ENCODE results near the gene MON1A.

Gene MON1A

GRCh38 chr3:49882166-49882565, 47.4 kb downstream of the MON1A start:
- no peak for DNase-seq

GRCh38 chr3:49880581-49881315, 48.9 kb downstream of the MON1A start:
- DNase-seq: no peak

GRCh38 chr3:49879721-49880120, 49.9 kb downstream of the MON1A start:
- no peak for DNase-seq

GRCh38 chr3:49878686-49879085, 50.9 kb downstream of the MON1A start:
- DNase-seq: no peak

- DNase-seq: no peak
These were observed 51.9 kb downstream of the MON1A start for GRCh38 chr3:49877716-49878115.

- no peak for DNase-seq
These were observed 53.0 kb downstream of the MON1A start for GRCh38 chr3:49876567-49876966.

GRCh38 chr3:49873623-49874022, 56.0 kb downstream of the MON1A start:
- DNase-seq: no peak

GRCh38 chr3:49872801-49873281, 56.8 kb downstream of the MON1A start:
- peak; percentile 35 for DNase-seq

- no peak for DNase-seq
These were observed 58.0 kb downstream of the MON1A start for GRCh38 chr3:49871531-49872153.

- peak; percentile 45 for DNase-seq
These were observed 60.0 kb downstream of the MON1A start, which contains the start of gene CAMKV for GRCh38 chr3:49869525-49870126. TSS of gene CAMKV (minus strand) at chr3:49869906. CDS start at chr3:49862388, 7,518 bp downstream.

GRCh38 chr3:49868862-49869466, 60.6 kb downstream of the MON1A start:
- peak; percentile 9 for DNase-seq

- peak; percentile 26 for DNase-seq
These were observed 61.7 kb downstream of the MON1A start for GRCh38 chr3:49867871-49868321.

GRCh38 chr3:49867400-49867799, 62.2 kb downstream of the MON1A start:
- DNase-seq: no peak

GRCh38 chr3:49865198-49865784, 64.3 kb downstream of the MON1A start:
- no peak for DNase-seq

- no peak for DNase-seq
These were observed 65.1 kb downstream of the MON1A start for GRCh38 chr3:49864505-49864904.

GRCh38 chr3:49859576-49860305, 69.9 kb downstream of the MON1A start:
- DNase-seq: no peak
